ENCODE measurements around the gene MAP3K1.

MAP3K1 gene

GRCh38 chr5:56850423-56850822, 35.1 kb downstream of the MAP3K1 start (continued):
- TF ChIP-seq ELK4 (IDR thresholded peaks at IDR 0.05; ENCODE audit: borderline replicate concordance, low read depth, low read length) (no peak), ZNF112 (tag by site-specific recombination; IDR thresholded peaks at IDR 0.05) (no peak), BCL11A (tag by site-specific recombination; IDR thresholded peaks at IDR 0.05; ENCODE audit: low read depth) (no peak), ZNF157 (tag by site-specific recombination; IDR thresholded peaks at IDR 0.05) (no peak), ZIC2 (tag by site-specific recombination; IDR thresholded peaks at IDR 0.05) (no peak), GFI1B (tag by site-specific recombination; IDR thresholded peaks at IDR 0.05) (no peak), ZNF239 (tag by site-specific recombination; IDR thresholded peaks at IDR 0.05) (no peak), ZNF677 (tag by site-specific recombination; IDR thresholded peaks at IDR 0.05) (no peak), ZNF214 (tag by site-specific recombination; IDR thresholded peaks at IDR 0.05; ENCODE audit: borderline replicate concordance) (no peak), SCRT2 (tag by site-specific recombination; IDR thresholded peaks at IDR 0.05) (no peak), ZFP3 (tag by site-specific recombination; IDR thresholded peaks at IDR 0.05; ENCODE audit: low read depth) (no peak)

GRCh38 chr5:56851258-56851941, 36.1 kb downstream of the MAP3K1 start:
- peaks cover 18% of the 10 kb centered on the region for H3K4me1 ChIP-seq (ENCODE audit: control insufficient read depth, insufficient read depth, low read length)
- no peak overlapping the region for H3K27ac ChIP-seq (ENCODE audit: extremely low read depth, low read depth, low read length)
- CTCF ChIA-PET = interaction anchor here (1.0 to 1.5 kb wide), 2 partner anchors 13 to 369 kb away, joined by 4 to 6 read pairs; no protein-coding TSS in a partner anchor
- no peak overlapping the region for H3K4me3 ChIP-seq (ENCODE audit: low read depth, low read length)
- H3K36me3 ChIP-seq (ENCODE audit: control insufficient read depth in 2 of 2, insufficient read depth in 1 of 2, low read length in 2 of 2) = no peaks in the 10 kb centered on the region
- TF ChIP-seq PRDM1 (tag by site-specific recombination; IDR thresholded peaks at IDR 0.05) (peak; percentile 30; the same call in 1 of the 2 replicates), ZNF404 (tag by site-specific recombination; IDR thresholded peaks at IDR 0.05) (no peak), ZNF664 (tag by site-specific recombination; IDR thresholded peaks at IDR 0.05) (no peak)
- POLR2A ChIA-PET = no interaction called here
- H3K9me3 ChIP-seq (ENCODE audit: control insufficient read depth, insufficient read depth, low read depth, low read length) = no peaks in the 10 kb centered on the region

- Histone ChIP-seq H3K4me1 (ENCODE audit: control insufficient read depth, insufficient read depth, low read length) (peaks cover 17% of the 10 kb centered on the region), H3K9me3 (ENCODE audit: control insufficient read depth, insufficient read depth, low read depth, low read length) (no peaks in the 10 kb centered on the region), H3K4me3 (ENCODE audit: low read depth, low read length) (no peak overlapping the region), H3K36me3 (ENCODE audit: control insufficient read depth in 2 of 2, insufficient read depth in 1 of 2, low read length in 2 of 2) (no peaks in the 10 kb centered on the region), H3K27ac (ENCODE audit: extremely low read depth, low read depth, low read length) (no peak overlapping the region)
- CTCF ChIA-PET = interaction anchor here (1.5 kb wide), 1 partner anchor 14 kb away, joined by 4 read pairs; no protein-coding TSS in a partner anchor
- TF ChIP-seq RBAK (tag by site-specific recombination; IDR thresholded peaks at IDR 0.05) (no peak), ZNF621 (tag by site-specific recombination; IDR thresholded peaks at IDR 0.05) (no peak), ZNF10 (tag by site-specific recombination; IDR thresholded peaks at IDR 0.05) (no peak), ZNF248 (tag by site-specific recombination; IDR thresholded peaks at IDR 0.05) (no peak), PRDM6 (tag by site-specific recombination; IDR thresholded peaks at IDR 0.05) (0 out of 2 replicates have a peak, but pooled peaks have one; percentile 12), BCL6B (tag by site-specific recombination; IDR thresholded peaks at IDR 0.05) (peak; percentile 39; the same call in 1 of the 2 replicates)
- POLR2A ChIA-PET = no interaction called here
Observed at GRCh38 chr5:56852228-56853000, 37.1 kb downstream of the MAP3K1 start.
